Neural cell (in vitro differentiated cells): ENCODE results near the gene FAM83B. TPM values are rescaled to one million over a fixed set of nuclear protein-coding genes. Genes with fewer than 3 reads are reported as not detected.

Experiments
- H2AFZ ChIP-seq: fragments of 200-600, 300-800 bp; sonication (generic), shearing (Covaris generic); 2 replicates; pipeline ENCODE4 v1.6.0; 2014; ENCODE audit warnings: low read depth, mild to moderate bottlenecking, antibody characterized with exemption, low read length, moderate library complexity
- H3F3A ChIP-seq: fragments of 200-600 bp; shearing (Covaris generic); 2 replicates; pipeline ENCODE4 v1.6.1; 2016; ENCODE audit warnings: mild to moderate bottlenecking, moderate library complexity, mixed read lengths, antibody characterized with exemption, low read length; ENCODE audit not compliant: insufficient read depth, poor library complexity, severe bottlenecking
- H3K27ac ChIP-seq: fragments of 200-600, 300-800 bp; sonication (generic), shearing (Covaris generic); 2 replicates; pipeline ENCODE4 v1.5.1; 2014; ENCODE audit warnings: mild to moderate bottlenecking, low read length, moderate library complexity
- H3K27me3 ChIP-seq: fragments of 300-800, 200-600 bp; sonication (generic), shearing (Covaris generic); 2 replicates; pipeline ENCODE4 v1.6.0; 2014; ENCODE audit warnings: mild to moderate bottlenecking, low read depth, low read length, moderate library complexity; ENCODE audit not compliant: insufficient read depth
- H3K36me3 ChIP-seq: fragments of 300-800, 200-600 bp; sonication (generic), shearing (Covaris generic); 2 replicates; pipeline ENCODE4 v1.5.1; 2014; ENCODE audit warnings: mild to moderate bottlenecking, antibody characterized with exemption, low read length, moderate library complexity; ENCODE audit not compliant: insufficient read depth
- H3K4me2 ChIP-seq: fragments of 300-800, 200-600 bp; sonication (generic), shearing (Covaris generic); 2 replicates; pipeline ENCODE4 v1.6.0; 2014; ENCODE audit warnings: mild to moderate bottlenecking, low read length
- H3K4me3 ChIP-seq: fragments of 300-800, 200-600 bp; sonication (generic), shearing (Covaris generic); 2 replicates; pipeline ENCODE4 v1.5.1; 2014; ENCODE audit warnings: mild to moderate bottlenecking, low read length, moderate library complexity
- H3K79me2 ChIP-seq: fragments of 200-600 bp; shearing (Covaris generic); replicated peaks from 2 replicates; pipeline ENCODE4 v1.6.0; 2014; ENCODE audit warnings: mild to moderate bottlenecking, low read length, moderate library complexity; ENCODE audit not compliant: insufficient read depth
- H3K9ac ChIP-seq: fragments of 300-800, 200-600 bp; sonication (generic), shearing (Covaris generic); 2 replicates; pipeline ENCODE4 v1.6.1; 2016; ENCODE audit warnings: mild to moderate bottlenecking, low read length, mixed read lengths
- H3K9me2 ChIP-seq: fragments of 200-600 bp; shearing (Covaris generic); 2 replicates; pipeline ENCODE4 v1.6.1; 2016; ENCODE audit warnings: mild to moderate bottlenecking, low read length, mixed read lengths; ENCODE audit not compliant: insufficient read depth
- H3K9me3 ChIP-seq: fragments of 200-600, 300-800 bp; sonication (generic), shearing (Covaris generic); 2 replicates; pipeline ENCODE4 v1.6.1; 2016; ENCODE audit warnings: mild to moderate bottlenecking, mixed run types, low read length, moderate library complexity, mixed read lengths
- H4K20me1 ChIP-seq: fragments of 200-600 bp; shearing (Covaris generic); 2 replicates; pipeline ENCODE4 v1.6.1; 2016; ENCODE audit warnings: mild to moderate bottlenecking, mixed run types; ENCODE audit not compliant: insufficient read depth
- CTCF ChIP-seq: fragments of 450-650 bp; IDR thresholded peaks from 2 replicates; pipeline ENCODE4 v1.5.1; 2014; ENCODE audit warnings: antibody characterized with exemption, mild to moderate bottlenecking, moderate library complexity; ENCODE audit not compliant: poor library complexity, severe bottlenecking
- EP300 ChIP-seq: fragments of 450-650 bp; conservative IDR thresholded peaks from 2 replicates; pipeline ENCODE4 v1.6.1; 2014; ENCODE audit warnings: antibody characterized with exemption, mild to moderate bottlenecking, moderate library complexity; ENCODE audit not compliant: poor library complexity, severe bottlenecking
- EZH2 ChIP-seq: fragments of 200-600, 300-800 bp; shearing (Covaris generic), sonication (generic); IDR thresholded peaks from 2 replicates; pipeline ENCODE4 v1.6.1; 2014; ENCODE audit warnings: antibody characterized with exemption, low read length, borderline replicate concordance, mild to moderate bottlenecking; ENCODE audit not compliant: insufficient read depth, poor library complexity, severe bottlenecking
- MXI1 ChIP-seq: fragments of 450-650 bp; conservative IDR thresholded peaks from 2 replicates; pipeline ENCODE4 v1.6.1; 2014; ENCODE audit warnings: antibody characterized with exemption, mild to moderate bottlenecking; ENCODE audit not compliant: poor library complexity, severe bottlenecking
- POLR2AphosphoS5 ChIP-seq: IDR thresholded peaks from 2 replicates; pipeline ENCODE4 v1.6.1; 2012
- RAD21 ChIP-seq: fragments of 450-650 bp; conservative IDR thresholded peaks from 2 replicates; pipeline ENCODE4 v1.6.1; 2014; ENCODE audit warnings: antibody characterized with exemption, mild to moderate bottlenecking, moderate library complexity
- REST ChIP-seq: IDR thresholded peaks from 2 replicates; pipeline ENCODE4 v1.6.1; 2012; ENCODE audit warnings: borderline replicate concordance
- SMC3 ChIP-seq: fragments of 450-650 bp; conservative IDR thresholded peaks from 2 replicates; pipeline ENCODE4 v1.6.1; 2014; ENCODE audit warnings: antibody characterized with exemption, mild to moderate bottlenecking, moderate library complexity; ENCODE audit not compliant: poor library complexity
- TAF1 ChIP-seq: IDR thresholded peaks from 2 replicates; pipeline ENCODE4 v1.6.1; 2012; ENCODE audit warnings: low read depth
- polyA plus RNA-seq: library from polyadenylated mRNA; depleted of rRNA; stranded (reverse); fragments of >200 nt; gene quantifications from 2 replicates; pipeline ENCODE4 v1.2.3, GENCODE V29; 2014

FAM83B gene
- polyA plus RNA-seq, 1 donor from 2014 or later = not detected

- H3K9me2 ChIP-seq = no peaks in the 10 kb centered on the region
- H3K79me2 ChIP-seq = no peaks in the 10 kb centered on the region
- H3K4me3 ChIP-seq = no peak overlapping the region
- H3K27ac ChIP-seq = no peak overlapping the region
- no peak overlapping the region for H3K9ac ChIP-seq
- H3F3A ChIP-seq = no peaks in the 10 kb centered on the region
- H3K4me2 ChIP-seq = no peak overlapping the region
- no peaks in the 10 kb centered on the region for H3K9me3 ChIP-seq
- H4K20me1 ChIP-seq = no peaks in the 10 kb centered on the region
- TF ChIP-seq SMC3 (no peak), EZH2 (no peak), EP300 (no peak), RAD21 (no peak)
- H2AFZ ChIP-seq = no peak overlapping the region
- no peaks in the 10 kb centered on the region for H3K36me3 ChIP-seq
- H3K27me3 ChIP-seq = no peaks in the 10 kb centered on the region
Measured at GRCh38 chr6:54875539-54875938, 29.0 kb downstream of the FAM83B start.

- Histone ChIP-seq H3K9me2 (no peaks in the 10 kb centered on the region), H3K79me2 (no peaks in the 10 kb centered on the region), H3K36me3 (no peaks in the 10 kb centered on the region), H3K4me3 (no peak overlapping the region), H2AFZ (no peak overlapping the region), H3K27ac (no peak overlapping the region), H3F3A (no peaks in the 10 kb centered on the region), H3K27me3 (no peaks in the 10 kb centered on the region), H3K9ac (no peak overlapping the region), H3K4me2 (no peak overlapping the region), H4K20me1 (no peaks in the 10 kb centered on the region), H3K9me3 (no peaks in the 10 kb centered on the region)
- TF ChIP-seq SMC3 (no peak), EZH2 (no peak), TAF1 (no peak), EP300 (no peak), MXI1 (no peak), REST (no peak), CTCF (no peak), POLR2AphosphoS5 (no peak), RAD21 (no peak)
Measured at GRCh38 chr6:54876365-54876764, 29.8 kb downstream of the FAM83B start.

- Histone ChIP-seq H3F3A (no peaks in the 10 kb centered on the region), H3K4me2 (no peak overlapping the region), H3K27me3 (no peaks in the 10 kb centered on the region), H3K4me3 (no peak overlapping the region), H3K36me3 (no peaks in the 10 kb centered on the region), H3K79me2 (no peaks in the 10 kb centered on the region), H4K20me1 (no peaks in the 10 kb centered on the region), H2AFZ (no peak overlapping the region), H3K9ac (no peak overlapping the region), H3K9me2 (no peaks in the 10 kb centered on the region), H3K27ac (no peak overlapping the region), H3K9me3 (no peaks in the 10 kb centered on the region)
- TF ChIP-seq MXI1 (no peak), REST (no peak)
Measured at GRCh38 chr6:54876871-54877270, 30.3 kb downstream of the FAM83B start.
